HG03064 (cell line): Measurements from ENCODE around the gene ALDH1B1.
"Not testable (repeated sequence)": the region's sequence is repeated elsewhere in the genome, so short reads cannot be mapped to it uniquely, and the experiment has no call there.

Experiments used
- ATAC-seq: cut with Tn5 transposase; IDR thresholded peaks from one replicate; pipeline ENCODE4 v1.9.1; 2021; ENCODE audit warnings: low read depth; ENCODE audit not compliant: unreplicated experiment

ALDH1B1 gene

DNA sequence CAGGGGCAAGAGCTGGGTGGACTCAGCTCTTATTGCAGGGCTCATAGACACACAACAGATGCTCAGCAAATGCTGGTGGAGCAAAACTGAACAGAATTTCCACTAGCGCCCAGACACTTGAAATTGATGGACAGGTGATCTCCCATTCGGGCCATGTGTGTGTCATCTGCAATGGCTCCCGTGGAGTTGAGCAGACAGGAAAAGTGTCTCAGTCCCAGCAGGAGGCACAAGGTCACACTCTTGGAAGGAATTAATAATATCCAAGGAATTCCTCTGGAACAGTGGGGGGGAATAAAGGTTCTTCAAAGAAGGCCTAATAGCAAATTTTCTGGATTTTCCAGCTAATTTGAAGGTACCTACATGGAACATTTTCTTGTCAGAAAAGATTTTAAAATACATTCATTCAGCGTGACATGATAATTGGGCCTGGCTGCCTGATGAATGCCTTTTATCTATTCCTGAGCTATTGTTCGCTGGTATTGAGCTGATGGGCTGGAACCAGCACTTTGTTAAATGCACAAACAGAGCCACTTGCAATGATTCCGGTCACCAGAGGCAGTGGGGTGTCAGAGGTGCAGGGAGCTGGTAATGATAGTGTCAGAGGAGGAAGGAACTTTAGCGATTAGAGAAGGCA, 31.5 kb upstream of the ALDH1B1 start:
- no peak for ATAC-seq

DNA sequence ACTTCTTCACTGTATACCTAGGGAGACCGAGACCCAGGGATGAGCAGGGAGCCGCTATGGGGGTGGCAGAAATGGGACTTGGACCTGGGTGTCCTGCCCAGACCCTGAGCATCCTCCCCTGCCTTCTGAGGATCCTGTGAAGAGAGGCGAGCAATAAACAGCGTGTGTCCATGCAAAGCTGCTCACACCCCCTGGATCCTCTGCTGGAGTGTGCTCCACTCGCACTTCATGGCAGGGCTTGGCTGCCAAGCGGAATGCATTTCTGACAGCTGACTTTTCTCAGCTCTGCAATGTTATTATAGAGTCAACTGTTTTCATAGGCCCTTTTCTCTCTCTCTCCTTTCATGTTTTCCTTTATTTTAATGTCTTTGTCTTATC, 31.0 kb upstream of the ALDH1B1 start:
- no peak for ATAC-seq

DNA sequence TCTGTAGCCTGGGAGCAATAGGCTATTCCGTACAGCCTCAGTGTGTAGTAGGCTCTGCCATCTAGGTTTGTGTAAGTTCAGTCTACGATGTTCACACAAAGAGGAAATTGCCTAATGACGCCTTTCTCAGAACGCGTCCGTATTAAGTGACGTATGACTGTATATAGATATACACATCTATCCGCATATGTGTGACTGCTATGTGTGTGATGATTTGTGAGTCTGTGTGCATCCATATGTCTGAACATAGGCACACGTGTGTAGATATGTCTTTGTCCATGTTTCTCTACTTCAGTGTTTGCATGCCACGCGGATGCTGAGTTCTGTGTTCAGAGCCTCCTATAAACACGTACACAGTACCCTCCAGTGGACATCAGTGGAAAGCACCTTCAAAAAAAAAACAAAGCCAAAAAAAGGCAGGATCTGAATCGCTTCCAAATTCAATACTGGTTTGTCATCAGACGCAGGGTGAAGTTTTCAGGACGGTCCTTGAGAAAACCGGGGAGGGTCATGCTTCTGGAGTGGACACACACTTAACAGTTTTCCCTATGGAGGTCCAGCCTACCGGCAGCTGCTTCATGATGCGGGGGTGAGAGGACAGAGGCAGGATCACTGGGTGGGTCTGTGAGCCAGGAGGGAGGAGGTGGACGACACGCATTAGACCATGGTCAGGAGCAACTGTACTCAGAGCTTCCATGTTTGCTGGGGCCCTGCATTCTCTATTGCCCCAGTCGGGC, 29.5 kb upstream of the ALDH1B1 start:
- ATAC-seq: no peak

- ATAC-seq: no peak
These were observed 28.9 kb upstream of the ALDH1B1 start for GRCh38 chr9:38363589-38363925.

DNA sequence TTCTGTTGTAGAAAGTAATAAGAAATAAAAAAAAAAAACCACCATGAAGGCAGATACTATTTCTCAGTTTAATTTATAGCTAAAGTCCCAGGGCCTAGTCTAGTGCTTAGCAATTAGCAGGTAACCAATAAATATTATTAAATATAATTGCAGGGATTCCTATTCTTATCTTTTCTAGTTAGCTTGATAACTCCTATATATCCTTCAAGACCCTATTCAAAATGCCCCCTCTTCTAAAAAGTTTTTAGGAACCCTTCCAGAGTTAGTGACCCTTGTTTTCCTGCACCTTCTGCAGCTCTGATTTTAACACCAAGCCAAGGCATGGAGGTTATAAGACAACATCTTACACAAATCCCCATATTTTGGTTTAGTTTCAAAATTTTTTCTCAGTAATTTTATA, 24.6 kb upstream of the ALDH1B1 start:
- ATAC-seq: no peak

DNA sequence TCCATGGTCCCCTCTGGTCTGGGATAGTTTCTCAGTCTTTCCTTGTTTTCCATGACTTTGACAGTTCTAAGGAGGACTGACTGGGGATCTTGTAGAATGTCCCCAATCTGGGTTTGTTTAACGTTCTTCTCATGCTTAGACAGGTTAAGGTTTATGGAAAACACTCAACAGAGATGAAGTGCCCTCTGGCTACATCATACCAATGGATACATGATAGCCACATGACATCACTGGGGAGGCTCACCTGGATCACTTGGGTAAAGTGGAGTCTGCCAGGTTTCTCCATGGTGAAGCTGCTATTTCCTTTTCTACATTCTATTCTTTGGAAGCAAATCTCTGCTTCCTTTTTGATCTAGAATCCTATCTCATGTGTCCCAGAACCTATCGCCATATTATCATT, 23.8 kb upstream of the ALDH1B1 start:
- ATAC-seq: no peak

- ATAC-seq: no peak
These were observed 22.3 kb upstream of the ALDH1B1 start for GRCh38 chr9:38370176-38370575.

DNA sequence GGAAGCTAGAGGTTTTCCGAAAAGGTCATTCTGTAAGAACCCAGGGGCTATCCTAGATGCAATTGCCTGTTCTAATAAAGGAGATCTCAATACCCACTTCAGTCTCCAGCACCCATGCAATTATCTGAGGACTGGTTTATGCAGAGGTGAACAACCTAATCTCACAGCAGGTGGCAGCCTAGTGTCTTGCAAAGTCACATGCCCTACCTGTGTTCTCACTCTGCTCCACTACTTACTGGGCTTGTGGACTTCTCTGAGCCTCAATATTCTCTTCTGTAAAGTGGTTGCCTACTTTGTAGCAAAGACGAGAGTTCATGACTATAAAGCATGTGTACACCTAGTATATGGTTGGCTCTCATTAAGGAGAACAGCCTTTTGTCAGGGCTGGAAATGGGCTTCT, 21.0 kb upstream of the ALDH1B1 start:
- no peak for ATAC-seq

- no peak for ATAC-seq
These were observed 19.5 kb upstream of the ALDH1B1 start for GRCh38 chr9:38372762-38373619.

DNA sequence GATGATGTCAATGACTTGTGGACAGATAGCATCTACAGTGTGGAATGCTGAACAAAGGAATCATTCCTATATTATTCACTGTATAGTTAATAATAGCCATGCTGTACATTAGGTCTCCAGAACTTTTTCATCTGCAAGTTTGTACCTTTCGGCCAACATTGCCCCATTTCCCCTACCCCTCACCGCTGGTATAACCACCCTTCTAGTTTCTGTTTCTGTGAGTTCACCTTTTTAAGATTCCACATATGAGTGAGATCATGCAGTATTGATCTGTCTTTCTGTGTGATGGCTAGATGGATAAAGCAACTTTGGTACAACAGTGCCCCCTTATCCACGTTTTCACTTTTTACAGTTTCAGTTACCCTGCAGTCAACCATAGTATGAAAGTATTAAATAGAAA, 18.8 kb upstream of the ALDH1B1 start:
- ATAC-seq: no peak

- no peak for ATAC-seq
These were observed 17.5 kb upstream of the ALDH1B1 start for GRCh38 chr9:38374847-38375571.

DNA sequence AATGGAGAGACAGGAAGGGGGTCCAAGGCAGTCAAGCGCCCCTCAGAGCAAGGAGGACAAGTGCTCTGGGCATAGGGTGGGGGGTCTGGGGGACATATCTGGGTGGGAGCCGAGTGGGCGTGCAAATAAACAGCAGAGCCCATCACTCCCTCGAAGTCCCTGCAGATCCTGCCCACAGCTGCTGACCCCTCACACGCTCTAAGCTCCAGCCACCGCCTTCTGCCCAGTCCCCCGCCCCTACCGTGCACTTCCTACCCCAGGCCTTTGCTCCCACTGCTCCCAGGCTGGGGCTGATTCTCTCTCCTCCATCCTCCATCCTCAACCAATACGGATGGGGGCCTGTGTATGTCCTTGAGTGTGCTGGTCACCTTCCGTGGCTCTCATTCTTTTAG, 16.9 kb upstream of the ALDH1B1 start:
- no peak for ATAC-seq

GRCh38 chr9:38376021-38376670, 16.4 kb upstream of the ALDH1B1 start:
- ATAC-seq: no peak

GRCh38 chr9:38377336-38378083, 15.0 kb upstream of the ALDH1B1 start:
- not testable (repeated sequence) for ATAC-seq

DNA sequence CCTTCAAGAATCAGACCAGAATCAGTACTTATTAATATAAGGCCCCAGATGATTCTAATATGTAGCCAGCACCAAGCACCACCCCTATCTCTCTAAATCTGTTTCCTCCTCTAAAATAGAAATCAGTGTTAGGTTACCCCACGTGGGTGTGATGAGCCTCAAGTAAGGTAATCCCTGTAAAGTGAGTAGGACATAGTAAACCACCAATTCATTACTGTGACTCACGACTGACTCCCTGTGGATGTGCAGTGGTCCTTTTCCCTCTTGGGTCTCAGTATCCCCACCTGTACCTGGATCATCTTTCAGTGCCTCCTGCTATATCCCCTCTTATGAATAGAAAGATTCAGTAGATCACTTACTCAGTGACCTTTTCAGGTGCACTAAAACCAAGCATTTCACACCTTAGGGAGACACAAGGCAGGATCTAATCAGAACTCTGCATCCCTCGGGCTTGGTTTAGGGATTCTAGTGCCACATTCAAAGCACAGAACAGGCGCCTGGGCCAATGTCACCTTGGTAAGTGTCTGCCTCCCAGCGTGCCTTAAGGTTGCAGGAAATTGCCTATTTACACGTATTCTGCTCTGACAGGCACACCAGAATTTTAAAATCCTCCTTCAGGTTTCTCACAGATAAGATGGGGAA, 12.2 kb upstream of the ALDH1B1 start:
- no peak for ATAC-seq

- ATAC-seq: no peak
These were observed 11.5 kb upstream of the ALDH1B1 start for GRCh38 chr9:38380872-38381534.

DNA sequence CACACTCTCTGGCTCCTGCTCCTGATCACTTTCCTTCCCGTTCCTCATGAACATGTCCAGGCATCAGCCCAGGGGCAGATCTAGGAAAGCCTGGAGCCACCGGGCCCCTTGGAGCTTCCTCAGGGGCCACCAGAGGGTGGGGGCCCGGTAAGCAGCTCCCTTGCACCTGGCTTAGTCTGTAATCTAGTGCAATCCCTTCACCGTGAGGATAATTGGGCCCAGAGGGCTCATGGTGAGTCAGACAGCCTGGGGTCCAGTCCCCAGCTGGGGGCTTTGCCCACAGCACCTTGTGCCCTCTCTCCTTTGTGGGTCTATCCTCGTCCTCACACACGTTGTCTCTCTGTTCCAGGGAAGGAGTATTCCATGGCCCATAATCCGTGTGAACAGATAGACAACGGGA, 10.4 kb upstream of the ALDH1B1 start:
- no peak for ATAC-seq

DNA sequence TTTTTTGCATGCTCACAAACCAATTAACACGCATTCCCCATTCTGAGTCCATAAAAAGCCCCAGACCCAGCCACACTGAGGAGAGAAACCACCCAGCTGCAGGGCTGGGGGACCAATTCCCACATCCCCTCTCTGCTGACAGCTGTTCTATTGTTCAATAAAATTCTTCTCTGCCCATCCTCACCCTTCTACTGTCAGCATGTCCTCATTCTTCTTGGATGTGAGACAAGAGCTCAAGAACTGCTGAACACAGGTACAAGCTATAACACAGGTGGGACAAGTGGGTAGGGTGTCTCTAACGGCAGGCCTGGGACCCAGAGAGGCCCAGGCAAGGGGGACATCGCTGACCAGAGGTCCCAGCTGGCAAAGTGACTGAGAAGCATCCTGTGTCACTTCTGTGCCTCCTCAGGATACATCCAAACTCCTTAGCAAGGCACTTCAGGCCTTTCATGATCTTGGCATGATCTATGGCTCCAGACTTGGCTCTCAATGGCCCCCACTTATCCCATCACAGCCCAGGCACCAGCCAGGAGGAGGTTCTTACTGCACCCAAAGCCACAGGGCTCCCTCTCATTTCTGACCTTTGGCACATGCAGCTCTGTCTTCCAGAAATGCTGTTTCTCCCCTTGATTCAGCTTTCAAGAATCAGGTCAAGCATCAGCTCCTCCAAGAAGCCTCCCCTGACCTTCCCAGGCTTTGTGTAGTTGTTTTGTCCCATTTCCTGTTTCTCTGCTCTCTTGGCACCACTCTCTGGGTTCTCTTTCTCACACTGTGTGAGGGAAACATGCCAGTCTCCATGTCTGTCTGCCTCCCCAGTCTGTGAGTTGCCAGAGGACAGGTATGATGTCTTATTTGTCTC, 7.3 kb upstream of the ALDH1B1 start:
- ATAC-seq: no peak
